Activated T-cell treated with anti-CD3 and anti-CD28 coated beads, Interleukin-2, amount 50 U/mL, for 72 hours (primary cell): ENCODE data around the gene FAM135A. TPM values are rescaled to one million over a fixed set of nuclear protein-coding genes. Genes with fewer than 3 reads are reported as not detected.
"Not testable (repeated sequence)": the region's sequence is repeated elsewhere in the genome, so short reads cannot be mapped to it uniquely, and the experiment has no call there.

Source experiments
- ATAC-seq, 2 donors: fragments of 150-1000 bp; cut with Tn5 transposase; replicated peaks in 1 of 2; 2 replicates each; pipeline ENCODE4 v1.10.0; 2021; ENCODE audit warnings: moderate library complexity in 2 of 2, mild to moderate bottlenecking in 1 of 2
- DNase-seq, 2 donors: peaks; one replicate each; pipeline ENCODE4 v3.0.0; 2021 to 2022; ENCODE audit warnings: mixed read lengths in 1 of 2
- H3K27ac Mint-ChIP-seq: one replicate; pipeline ENCODE4 v1.8.0; 2022; ENCODE audit warnings: mild to moderate bottlenecking, moderate library complexity, mixed read lengths
- H3K27me3 Mint-ChIP-seq: one replicate; pipeline ENCODE4 v1.8.0; 2022; ENCODE audit warnings: low read depth, mixed read lengths
- H3K36me3 Mint-ChIP-seq, 2 donors: one replicate each; pipeline ENCODE4 v1.8.0; 2022; ENCODE audit warnings: mixed read lengths in 2 of 2, mild to moderate bottlenecking in 1 of 2; ENCODE audit not compliant: insufficient read depth in 2 of 2
- H3K4me1 Mint-ChIP-seq: one replicate; pipeline ENCODE4 v1.8.0; 2022; ENCODE audit warnings: low read depth, mixed read lengths
- H3K4me3 Mint-ChIP-seq, 2 donors: one replicate each; pipeline ENCODE4 v1.8.0; 2022; ENCODE audit warnings: mild to moderate bottlenecking in 2 of 2, mixed read lengths in 2 of 2, moderate library complexity in 2 of 2
- H3K9me3 Mint-ChIP-seq, 2 donors: one replicate each; pipeline ENCODE4 v1.8.0; 2022; ENCODE audit warnings: mixed read lengths in 2 of 2
- total RNA-seq, 2 donors: library from RNA; stranded (reverse); gene quantifications; one replicate each; pipeline ENCODE4 v1.2.3, GENCODE V29; 2022

Gene FAM135A
- total RNA-seq, 2 donors from 2014 or later = 11.4 to 12.6 TPM

DNA sequence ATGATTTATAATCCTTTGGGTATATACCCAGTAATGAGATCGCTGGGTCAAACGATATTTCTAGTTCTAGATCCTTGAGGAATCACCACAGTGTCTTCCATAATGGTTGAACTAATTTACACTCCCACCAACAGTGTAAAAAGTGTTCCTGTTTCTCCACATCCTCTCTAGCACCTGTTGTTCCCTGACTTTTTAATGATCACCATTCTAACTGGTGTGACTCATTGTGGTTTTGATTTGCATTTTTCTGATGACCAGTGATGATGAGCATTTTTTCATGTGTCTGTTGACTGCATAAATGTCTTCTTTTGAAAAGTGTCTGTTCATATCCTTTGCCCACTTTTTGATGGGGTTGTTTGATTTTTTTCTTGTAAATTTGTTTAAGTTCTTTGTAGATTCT lies 40.6 kb downstream of the FAM135A start:
- H3K9me3 Mint-ChIP-seq, H3K27me3 Mint-ChIP-seq, ATAC-seq, H3K4me1 Mint-ChIP-seq, DNase-seq, H3K4me3 Mint-ChIP-seq, H3K27ac Mint-ChIP-seq: not testable (repeated sequence)
- H3K36me3 Mint-ChIP-seq = peaks cover 6 to 17% of the 10 kb centered on the region in 2 donors

DNA sequence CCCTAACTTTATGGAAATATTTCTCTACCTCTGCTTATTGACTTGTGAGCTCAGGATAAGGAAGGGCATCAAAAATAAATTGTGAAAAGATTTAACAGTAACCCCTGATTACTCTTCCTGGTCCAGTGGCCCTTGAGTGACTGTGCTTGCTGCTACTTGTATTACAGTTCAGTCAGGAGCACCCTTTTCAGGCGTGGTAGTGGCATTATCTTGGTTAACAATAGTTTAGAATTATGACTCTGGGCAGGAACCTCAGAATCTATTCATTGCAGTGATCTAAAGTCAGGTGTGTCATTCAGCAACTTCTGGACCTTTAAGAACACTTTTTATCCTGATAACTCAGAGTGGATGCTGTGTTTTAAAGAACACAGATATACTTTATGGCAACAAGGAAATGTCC lies 43.4 kb downstream of the FAM135A start:
- no peak for ATAC-seq
- no peak overlapping the region for H3K4me3 Mint-ChIP-seq
- H3K9me3 Mint-ChIP-seq = peaks cover 0 to 2% of the 10 kb centered on the region in 2 donors

GRCh38 chr6:70459235-70459634 lies 45.9 kb downstream of the FAM135A start:
- no peak for DNase-seq
- Mint-ChIP-seq H3K4me1 (no peaks in the 10 kb centered on the region), H3K27ac (no peak overlapping the region), H3K9me3 (no peaks in the 10 kb centered on the region), H3K4me3 (no peak overlapping the region), H3K27me3 (no peaks in the 10 kb centered on the region), H3K36me3 (peaks cover 0 to 8% of the 10 kb centered on the region in 2 donors)
- ATAC-seq = no peak

More for the DNA sequence above, 43.4 kb downstream of the FAM135A start:
- no peak overlapping the region for H3K27ac Mint-ChIP-seq
- no peaks in the 10 kb centered on the region for H3K27me3 Mint-ChIP-seq
- no peak for DNase-seq
- peaks cover 6 to 20% of the 10 kb centered on the region in 2 donors for H3K36me3 Mint-ChIP-seq
- no peaks in the 10 kb centered on the region for H3K4me1 Mint-ChIP-seq

DNA sequence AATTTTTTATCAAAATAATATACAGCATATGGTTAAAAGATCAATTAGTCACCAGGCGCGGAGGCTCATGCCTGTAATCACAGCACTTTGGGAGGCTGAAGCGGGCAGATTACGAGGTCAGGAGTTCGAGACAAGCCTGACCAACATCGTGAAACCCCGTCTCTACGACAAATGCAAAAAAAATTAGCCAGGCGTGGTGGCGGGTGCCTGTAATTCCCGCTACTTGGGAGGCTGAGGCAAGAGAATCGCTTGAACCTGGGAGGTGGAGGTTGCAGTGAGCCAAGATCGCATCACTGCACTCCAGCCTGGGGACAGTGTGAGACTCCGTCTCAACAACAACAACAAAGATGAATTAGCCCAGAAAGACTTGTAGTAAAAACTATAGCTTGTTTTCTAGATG lies 46.4 kb downstream of the FAM135A start:
- H3K9me3 Mint-ChIP-seq, H3K27me3 Mint-ChIP-seq, DNase-seq, H3K4me3 Mint-ChIP-seq, H3K36me3 Mint-ChIP-seq, ATAC-seq, H3K27ac Mint-ChIP-seq, H3K4me1 Mint-ChIP-seq: not testable (repeated sequence)

GRCh38 chr6:70470016-70470415 lies 56.7 kb downstream of the FAM135A start:
- Mint-ChIP-seq H3K27ac (no peak overlapping the region), H3K27me3 (no peaks in the 10 kb centered on the region), H3K36me3 (peaks cover 4 to 7% of the 10 kb centered on the region in 2 donors), H3K9me3 (no peaks in the 10 kb centered on the region), H3K4me1 (no peaks in the 10 kb centered on the region), H3K4me3 (no peak overlapping the region)
- ATAC-seq (no peak), DNase-seq (no peak)

GRCh38 chr6:70470510-70470909 lies 57.2 kb downstream of the FAM135A start:
- H3K27ac Mint-ChIP-seq, H3K4me1 Mint-ChIP-seq, H3K9me3 Mint-ChIP-seq, ATAC-seq, H3K36me3 Mint-ChIP-seq, H3K27me3 Mint-ChIP-seq, H3K4me3 Mint-ChIP-seq, DNase-seq: not testable (repeated sequence)

- ATAC-seq (no peak), DNase-seq (no peak)
- no peaks in the 10 kb centered on the region for H3K27me3 Mint-ChIP-seq
- H3K27ac Mint-ChIP-seq = no peak overlapping the region
- peaks cover 7 to 15% of the 10 kb centered on the region in 2 donors for H3K36me3 Mint-ChIP-seq
- H3K4me1 Mint-ChIP-seq = no peaks in the 10 kb centered on the region
- no peak overlapping the region for H3K4me3 Mint-ChIP-seq
- peaks cover 0 to 3% of the 10 kb centered on the region in 2 donors for H3K9me3 Mint-ChIP-seq
These were observed 61.4 kb downstream of the FAM135A start for GRCh38 chr6:70474751-70475150.

- Mint-ChIP-seq H3K36me3 (peaks cover 2 to 12% of the 10 kb centered on the region in 2 donors), H3K27ac (no peak overlapping the region), H3K27me3 (no peaks in the 10 kb centered on the region), H3K4me3 (no peak overlapping the region), H3K9me3 (peaks cover 0 to 3% of the 10 kb centered on the region in 2 donors), H3K4me1 (no peaks in the 10 kb centered on the region)
- no peak for ATAC-seq
- no peak for DNase-seq
These were observed 65.9 kb downstream of the FAM135A start for GRCh38 chr6:70479236-70479635.

GRCh38 chr6:70486638-70487037 lies 73.3 kb downstream of the FAM135A start:
- not testable (repeated sequence) for H3K27ac Mint-ChIP-seq, H3K4me3 Mint-ChIP-seq, ATAC-seq, H3K36me3 Mint-ChIP-seq, H3K9me3 Mint-ChIP-seq, H3K27me3 Mint-ChIP-seq, DNase-seq, H3K4me1 Mint-ChIP-seq

DNA sequence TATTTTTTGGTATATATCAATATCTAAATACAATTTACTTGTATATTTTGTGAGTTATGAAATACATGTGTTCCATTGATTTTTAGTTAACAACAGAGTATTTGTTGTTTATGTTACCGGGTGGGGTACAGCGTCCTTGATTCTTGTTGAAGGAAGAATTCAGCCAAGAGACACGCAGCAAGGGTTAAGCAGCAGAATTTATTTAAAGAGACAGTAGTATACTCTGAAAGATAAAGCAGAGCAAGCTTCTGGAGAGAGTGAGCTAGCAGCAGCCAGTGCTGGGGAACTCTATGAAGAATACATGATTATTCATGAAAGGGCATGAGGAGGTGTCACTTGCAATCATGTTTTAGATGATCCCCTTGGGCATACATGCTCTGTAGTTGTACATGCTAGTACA lies 76.1 kb downstream of the FAM135A start:
- DNase-seq = no peak
- Mint-ChIP-seq H3K9me3 (no peaks in the 10 kb centered on the region), H3K27ac (no peak overlapping the region), H3K36me3 (no peaks in the 10 kb centered on the region), H3K27me3 (no peaks in the 10 kb centered on the region), H3K4me3 (no peak overlapping the region), H3K4me1 (no peaks in the 10 kb centered on the region)
- no peak for ATAC-seq

DNA sequence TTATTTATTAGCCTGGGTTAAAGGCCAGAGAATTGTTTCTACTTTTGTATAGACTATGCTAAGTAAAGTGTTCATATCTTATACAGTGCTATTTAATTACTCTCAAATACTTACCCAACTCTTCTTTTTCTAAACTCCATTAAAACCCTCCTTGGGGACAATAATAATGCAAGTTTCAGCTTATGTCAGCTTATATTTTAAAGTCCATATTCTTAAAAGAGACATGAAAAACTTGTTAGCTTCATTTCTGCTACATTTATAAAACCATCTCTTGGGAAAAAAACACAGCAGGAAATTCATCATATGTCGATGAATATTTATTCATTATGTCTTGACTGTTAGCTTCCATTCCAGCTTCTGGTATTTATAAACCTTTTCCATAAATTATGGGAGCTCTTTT lies 81.5 kb downstream of the FAM135A start:
- no peak for ATAC-seq
- H3K27me3 Mint-ChIP-seq = no peaks in the 10 kb centered on the region
- H3K36me3 Mint-ChIP-seq = peaks cover 5% of the 10 kb centered on the region in 2 donors
- H3K4me3 Mint-ChIP-seq = no peak overlapping the region
- DNase-seq = no peak
- no peak overlapping the region for H3K27ac Mint-ChIP-seq
- H3K9me3 Mint-ChIP-seq = peaks cover 11 to 12% of the 10 kb centered on the region in 2 donors
- no peaks in the 10 kb centered on the region for H3K4me1 Mint-ChIP-seq

- not testable (repeated sequence) for H3K27me3 Mint-ChIP-seq, DNase-seq, H3K27ac Mint-ChIP-seq, H3K36me3 Mint-ChIP-seq, H3K4me3 Mint-ChIP-seq, H3K4me1 Mint-ChIP-seq, ATAC-seq
- peaks cover 13 to 16% of the 10 kb centered on the region in 2 donors for H3K9me3 Mint-ChIP-seq
These were observed 82.5 kb downstream of the FAM135A start for GRCh38 chr6:70495790-70496189.

DNA sequence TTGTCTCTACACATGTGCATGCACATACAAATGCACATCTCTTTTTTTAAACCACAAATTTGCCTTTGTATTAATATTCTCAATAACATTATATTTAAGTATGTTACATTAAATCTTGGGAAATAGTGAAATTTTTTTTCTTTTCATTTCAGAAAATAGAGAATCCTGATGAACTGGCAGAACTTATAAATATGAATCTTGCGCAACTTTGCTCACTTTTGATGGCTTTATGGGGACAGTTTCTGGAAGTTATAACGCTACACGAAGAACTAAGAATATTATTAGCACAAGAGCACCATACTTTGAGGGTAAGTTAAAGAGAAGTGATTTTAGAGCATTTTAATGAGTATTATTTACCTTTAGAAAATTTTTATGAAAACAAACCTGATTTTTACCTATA lies 89.2 kb downstream of the FAM135A start:
- no peaks in the 10 kb centered on the region for H3K27me3 Mint-ChIP-seq
- ATAC-seq (no peak), DNase-seq (no peak)
- H3K4me3 Mint-ChIP-seq = no peak overlapping the region
- H3K27ac Mint-ChIP-seq = no peak overlapping the region
- no peaks in the 10 kb centered on the region for H3K4me1 Mint-ChIP-seq
- H3K36me3 Mint-ChIP-seq = peaks cover 14 to 30% of the 10 kb centered on the region in 2 donors
- peaks cover 18 to 22% of the 10 kb centered on the region in 2 donors for H3K9me3 Mint-ChIP-seq

GRCh38 chr6:70503813-70504465 lies 90.6 kb downstream of the FAM135A start:
- no peaks in the 10 kb centered on the region for H3K27me3 Mint-ChIP-seq
- peaks cover 14 to 28% of the 10 kb centered on the region in 2 donors for H3K36me3 Mint-ChIP-seq
- no peak overlapping the region for H3K4me3 Mint-ChIP-seq
- H3K9me3 Mint-ChIP-seq = peaks cover 12 to 14% of the 10 kb centered on the region in 2 donors
- DNase-seq (no peak), ATAC-seq (no peak)
- no peaks in the 10 kb centered on the region for H3K4me1 Mint-ChIP-seq
- H3K27ac Mint-ChIP-seq = no peak overlapping the region
